DMS79 (cell line): ENCODE measurements around the gene TYW3.
"Not testable (repeated sequence)": the region's sequence is repeated elsewhere in the genome, so short reads cannot be mapped to it uniquely, and the experiment has no call there.

Experiments
- DNase-seq: peaks from one replicate; lab custom pipeline; 2025; lab: John Stamatoyannopoulos, UW

The TYW3 gene

GRCh38 chr1:74731399-74732052 is 1.4 kb upstream of the TYW3 start:
- no peak for DNase-seq

- DNase-seq, result not testable (repeated sequence)
Measured at GRCh38 chr1:74732071-74732946, 643 bp upstream of the TYW3 start.

GRCh38 chr1:74733604-74734484 is 892 bp downstream of the TYW3 start:
- peak; percentile 16 for DNase-seq

- DNase-seq, result no peak
Measured at GRCh38 chr1:74737333-74737732, 4.4 kb downstream of the TYW3 start.

- DNase-seq, result not testable (repeated sequence)
Measured at GRCh38 chr1:74740307-74740980, 7.5 kb downstream of the TYW3 start.

- DNase-seq, result not testable (repeated sequence)
Measured at GRCh38 chr1:74745247-74745646, 12.3 kb downstream of the TYW3 start.

GRCh38 chr1:74748960-74749359 is 16.0 kb downstream of the TYW3 start:
- no peak for DNase-seq

- DNase-seq, result no peak
Measured at GRCh38 chr1:74753104-74753503, 20.2 kb downstream of the TYW3 start.

GRCh38 chr1:74755475-74755874 is 22.5 kb downstream of the TYW3 start:
- no peak for DNase-seq

GRCh38 chr1:74756650-74757049 is 23.7 kb downstream of the TYW3 start:
- not testable (repeated sequence) for DNase-seq

- no peak for DNase-seq
Measured at GRCh38 chr1:74763807-74764206, 30.9 kb downstream of the TYW3 start.

GRCh38 chr1:74766579-74766978 is 33.6 kb downstream of the TYW3 start:
- DNase-seq, result no peak

GRCh38 chr1:74767490-74767889 is 34.5 kb downstream of the TYW3 start:
- no peak for DNase-seq

- peak; percentile 6 for DNase-seq
Measured at GRCh38 chr1:74771913-74772515, 39.1 kb downstream of the TYW3 start.

- DNase-seq, result no peak
Measured at GRCh38 chr1:74772945-74773344, 40.0 kb downstream of the TYW3 start.

- no peak for DNase-seq
Measured at GRCh38 chr1:74773582-74773981, 40.6 kb downstream of the TYW3 start.

GRCh38 chr1:74775735-74776134 is 42.8 kb downstream of the TYW3 start:
- DNase-seq, result no peak

GRCh38 chr1:74777525-74777924 is 44.6 kb downstream of the TYW3 start:
- DNase-seq, result no peak

GRCh38 chr1:74779750-74780149 is 46.8 kb downstream of the TYW3 start:
- DNase-seq, result no peak

GRCh38 chr1:74780594-74780993 is 47.6 kb downstream of the TYW3 start:
- DNase-seq, result no peak

GRCh38 chr1:74785944-74786343 is 53.0 kb downstream of the TYW3 start:
- DNase-seq, result no peak
